Glomerular visceral epithelial cell (primary cell): ENCODE measurements around the gene CLIC1.
"Not testable (repeated sequence)": the region's sequence is repeated elsewhere in the genome, so short reads cannot be mapped to it uniquely, and the experiment has no call there.

Experiments
- DNase-seq: peaks from one replicate; pipeline ENCODE4 v3.0.0-alpha.2; 2016; ENCODE audit errors: extremely low spot score

Gene CLIC1

GRCh38 chr6:31722173-31722572 lies 14.2 kb downstream of the CLIC1 start:
- DNase-seq: no peak

GRCh38 chr6:31721351-31722020 lies 14.8 kb downstream of the CLIC1 start, which contains the start of gene LY6G6C:
LY6G6C (minus strand) TSS chr6:31721746; CDS start chr6:31721679, 67 bp downstream.
- DNase-seq: no peak

GRCh38 chr6:31720196-31720770 lies 16.0 kb downstream of the CLIC1 start:
- DNase-seq: no peak

GRCh38 chr6:31719001-31719400 lies 17.3 kb downstream of the CLIC1 start:
- DNase-seq: no peak

- no peak for DNase-seq
Observed at GRCh38 chr6:31718265-31718664, 18.1 kb downstream of the CLIC1 start.

GRCh38 chr6:31717499-31718222 lies 18.7 kb downstream of the CLIC1 start:
- no peak for DNase-seq

- no peak for DNase-seq
Observed at GRCh38 chr6:31715022-31715958, 21.0 kb downstream of the CLIC1 start, which contains the start of gene LY6G6D. LY6G6D (plus strand) TSS chr6:31715348; CDS start chr6:31715356, 8 bp downstream.

- DNase-seq: no peak
Observed at GRCh38 chr6:31713991-31714684, 22.2 kb downstream of the CLIC1 start.

GRCh38 chr6:31713465-31713864 lies 22.9 kb downstream of the CLIC1 start:
- DNase-seq: no peak

- no peak for DNase-seq
Observed at GRCh38 chr6:31712296-31712695, 24.0 kb downstream of the CLIC1 start.

- DNase-seq: no peak
Observed at GRCh38 chr6:31711233-31711632, 25.1 kb downstream of the CLIC1 start.

- no peak for DNase-seq
Observed at GRCh38 chr6:31710523-31711219, 25.7 kb downstream of the CLIC1 start.

GRCh38 chr6:31709157-31709556 lies 27.2 kb downstream of the CLIC1 start:
- not testable (repeated sequence) for DNase-seq

GRCh38 chr6:31708224-31708623 lies 28.1 kb downstream of the CLIC1 start:
- no peak for DNase-seq

- DNase-seq: no peak
Observed at GRCh38 chr6:31707701-31708100, 28.6 kb downstream of the CLIC1 start.

GRCh38 chr6:31706599-31706998 lies 29.7 kb downstream of the CLIC1 start, which contains the start of gene LY6G6F:
LY6G6F (plus strand) TSS chr6:31706866; CDS start chr6:31706907, 41 bp downstream.
- DNase-seq: no peak

GRCh38 chr6:31705931-31706330 lies 30.4 kb downstream of the CLIC1 start:
- no peak for DNase-seq

- peak; percentile 97 for DNase-seq
Observed at GRCh38 chr6:31702819-31703716, 33.3 kb downstream of the CLIC1 start, which contains the start of gene ABHD16A. ABHD16A (minus strand) TSS chr6:31703324; CDS start chr6:31703281, 43 bp downstream.

- DNase-seq: no peak
Observed at GRCh38 chr6:31702405-31702818, 33.9 kb downstream of the CLIC1 start.
